IPS DF 6.9 (cell line): ENCODE measurements around the gene C2orf92.

Experiments used
- DNase-seq: peaks from one replicate; pipeline ENCODE4 v3.0.0-alpha.2; 2013; ENCODE audit warnings: low read depth, low spot score
- H3K27ac ChIP-seq: one replicate; pipeline ENCODE4 v1.5.1; 2013; ENCODE audit warnings: low read length, control low read depth
- H3K27me3 ChIP-seq: 2 replicates; pipeline ENCODE4 v1.6.1; 2013; ENCODE audit warnings: mild to moderate bottlenecking, low read length; ENCODE audit not compliant: control insufficient read depth, insufficient read depth
- H3K36me3 ChIP-seq: 2 replicates; pipeline ENCODE4 v1.6.1; 2013; ENCODE audit warnings: low read length; ENCODE audit not compliant: control insufficient read depth, insufficient read depth
- H3K4me1 ChIP-seq: 2 replicates; pipeline ENCODE4 v1.6.1; 2013; ENCODE audit warnings: low read length; ENCODE audit not compliant: control insufficient read depth, insufficient read depth
- H3K4me3 ChIP-seq: 2 replicates; pipeline ENCODE4 v1.5.1; 2013; ENCODE audit warnings: mild to moderate bottlenecking, low read length
- H3K9me3 ChIP-seq: 2 replicates; pipeline ENCODE4 v1.6.1; 2013; ENCODE audit warnings: low read length, inconsistent platforms; ENCODE audit not compliant: control insufficient read depth, insufficient read depth
- WGBS: extraction: QIAGEN DNeasy Blood & Tissue Kit; methylation state at CpG from one replicate; pipeline ENCODE4 v1.1.7; 2013; ENCODE audit warnings: mixed read lengths, missing lambda C conversion rate; ENCODE audit not compliant: insufficient read length, insufficient coverage; 5-methylcytosine and 5-hydroxymethylcytosine counted together

C2orf92 gene

GRCh38 chr2:97730245-97730644, 60.7 kb downstream of the C2orf92 start:
- Histone ChIP-seq H3K27me3 (no peaks in the 10 kb centered on the region), H3K4me3 (no peak overlapping the region), H3K4me1 (no peaks in the 10 kb centered on the region), H3K9me3 (no peaks in the 10 kb centered on the region), H3K36me3 (no peaks in the 10 kb centered on the region), H3K27ac (no peak overlapping the region)
- no peak for DNase-seq
- WGBS: no CpG with 5 or more reads among the region's 1 CpG

GRCh38 chr2:97731274-97732020, 61.9 kb downstream of the C2orf92 start:
- WGBS: no CpG with 5 or more reads among the region's 12 CpGs
- H3K27me3 ChIP-seq: no peaks in the 10 kb centered on the region
- no peak overlapping the region for H3K27ac ChIP-seq

GRCh38 chr2:97732436-97733340, 63.2 kb downstream of the C2orf92 start:
- Histone ChIP-seq H3K27ac (no peak overlapping the region), H3K9me3 (no peaks in the 10 kb centered on the region), H3K36me3 (no peaks in the 10 kb centered on the region), H3K4me1 (no peaks in the 10 kb centered on the region; the same call in 1 of the 2 replicates), H3K4me3 (no peak overlapping the region), H3K27me3 (no peaks in the 10 kb centered on the region)
- no peak for DNase-seq
- WGBS: no CpG with 5 or more reads among the region's 28 CpGs

More at GRCh38 chr2:97731274-97732020, 61.9 kb downstream of the C2orf92 start:
- no peaks in the 10 kb centered on the region for H3K9me3 ChIP-seq
- H3K4me3 ChIP-seq: no peak overlapping the region
- no peaks in the 10 kb centered on the region for H3K4me1 ChIP-seq
- DNase-seq: no peak
- no peaks in the 10 kb centered on the region for H3K36me3 ChIP-seq

- H3K27ac ChIP-seq: no peak overlapping the region
Measured at GRCh38 chr2:97733341-97734035, 64.0 kb downstream of the C2orf92 start.

GRCh38 chr2:97734061-97735051, 64.8 kb downstream of the C2orf92 start:
- Histone ChIP-seq H3K4me1 (no peaks in the 10 kb centered on the region; the same call in 1 of the 2 replicates), H3K27me3 (no peaks in the 10 kb centered on the region), H3K4me3 (no peak overlapping the region), H3K9me3 (no peaks in the 10 kb centered on the region), H3K36me3 (no peaks in the 10 kb centered on the region), H3K27ac (no peak overlapping the region)
- DNase-seq: no peak
- WGBS: no CpG with 5 or more reads among the region's 44 CpGs

More at GRCh38 chr2:97733341-97734035, 64.0 kb downstream of the C2orf92 start:
- no peaks in the 10 kb centered on the region for H3K36me3 ChIP-seq
- H3K9me3 ChIP-seq: no peaks in the 10 kb centered on the region
- H3K27me3 ChIP-seq: no peaks in the 10 kb centered on the region
- no peak overlapping the region for H3K4me3 ChIP-seq
- no peak for DNase-seq
- no peaks in the 10 kb centered on the region; the same call in 1 of the 2 replicates for H3K4me1 ChIP-seq
- WGBS: no CpG with 5 or more reads among the region's 20 CpGs

GRCh38 chr2:97735161-97735561, 65.6 kb downstream of the C2orf92 start:
- H3K27ac ChIP-seq: no peak overlapping the region
- no peaks in the 10 kb centered on the region; the same call in 1 of the 2 replicates for H3K4me1 ChIP-seq
- no peak for DNase-seq
- H3K9me3 ChIP-seq: no peaks in the 10 kb centered on the region
- H3K36me3 ChIP-seq: no peaks in the 10 kb centered on the region
- WGBS: no CpG with 5 or more reads among the region's 29 CpGs
- H3K27me3 ChIP-seq: no peaks in the 10 kb centered on the region
- H3K4me3 ChIP-seq: no peak overlapping the region

GRCh38 chr2:97736185-97736584, 66.7 kb downstream of the C2orf92 start:
- no peak for DNase-seq
- Histone ChIP-seq H3K27me3 (no peaks in the 10 kb centered on the region), H3K4me3 (no peak overlapping the region), H3K4me1 (no peaks in the 10 kb centered on the region; the same call in 1 of the 2 replicates), H3K36me3 (no peaks in the 10 kb centered on the region), H3K9me3 (no peaks in the 10 kb centered on the region), H3K27ac (no peak overlapping the region)
- WGBS: no CpG with 5 or more reads among the region's 4 CpGs

- WGBS: no CpG with 5 or more reads among the region's 20 CpGs
- Histone ChIP-seq H3K36me3 (no peaks in the 10 kb centered on the region), H3K27me3 (no peaks in the 10 kb centered on the region), H3K9me3 (no peaks in the 10 kb centered on the region), H3K4me3 (no peak overlapping the region; the same call in 1 of the 2 replicates), H3K4me1 (no peaks in the 10 kb centered on the region; the same call in 1 of the 2 replicates), H3K27ac (no peak overlapping the region)
- DNase-seq: no peak
Measured at GRCh38 chr2:97736608-97737330, 67.3 kb downstream of the C2orf92 start.
